ENCODE results near the gene SLC12A4.

DNA sequence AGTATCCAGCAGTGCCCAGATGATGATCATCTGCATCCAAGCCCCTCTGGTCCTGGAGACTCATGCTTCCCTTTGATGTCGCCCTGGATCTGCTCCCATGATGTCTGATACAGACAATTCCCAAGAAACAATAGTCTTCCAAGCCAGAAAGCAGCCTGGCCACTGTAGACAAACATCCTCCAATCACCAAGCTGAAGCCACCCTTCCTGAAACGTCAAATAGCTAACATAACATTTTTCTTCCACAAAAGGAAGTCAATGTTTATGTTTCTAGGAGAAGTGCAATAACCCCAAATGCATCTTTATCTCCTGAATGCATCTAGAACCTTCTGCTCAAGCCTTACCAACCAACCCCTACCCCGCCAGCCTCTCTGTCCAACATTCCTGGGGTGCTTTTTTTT lies 32.0 kb upstream of the SLC12A4 start:
- TF ChIP-seq EZH2 (IDR thresholded peaks at IDR 0.05; ENCODE audit: low read depth, unreplicated experiment) (no peak), CTCF (conservative IDR thresholded peaks at IDR 0.05; ENCODE audit: low read depth in 2 of 2) (no peak), EZH2phosphoT487 (IDR thresholded peaks at IDR 0.05; ENCODE audit: unreplicated experiment) (no peak), JUNB (IDR thresholded peaks at IDR 0.05; ENCODE audit: unreplicated experiment) (no peak), POLR2AphosphoS5 (IDR thresholded peaks at IDR 0.05; ENCODE audit: low read depth) (no peak), REST (IDR thresholded peaks at IDR 0.05; ENCODE audit: unreplicated experiment) (no peak), NANOG (IDR thresholded peaks at IDR 0.05; ENCODE audit: borderline replicate concordance) (no peak), ZNF114 (CRISPR knock-in tag; IDR thresholded peaks at IDR 0.05) (no peak), CREB1 (CRISPR knock-in tag; IDR thresholded peaks at IDR 0.05; ENCODE audit: low read depth) (no peak), ZNF331 (CRISPR knock-in tag; IDR thresholded peaks at IDR 0.05; ENCODE audit: low read depth) (no peak)
- TF ChIP-seq, protein P1, sequence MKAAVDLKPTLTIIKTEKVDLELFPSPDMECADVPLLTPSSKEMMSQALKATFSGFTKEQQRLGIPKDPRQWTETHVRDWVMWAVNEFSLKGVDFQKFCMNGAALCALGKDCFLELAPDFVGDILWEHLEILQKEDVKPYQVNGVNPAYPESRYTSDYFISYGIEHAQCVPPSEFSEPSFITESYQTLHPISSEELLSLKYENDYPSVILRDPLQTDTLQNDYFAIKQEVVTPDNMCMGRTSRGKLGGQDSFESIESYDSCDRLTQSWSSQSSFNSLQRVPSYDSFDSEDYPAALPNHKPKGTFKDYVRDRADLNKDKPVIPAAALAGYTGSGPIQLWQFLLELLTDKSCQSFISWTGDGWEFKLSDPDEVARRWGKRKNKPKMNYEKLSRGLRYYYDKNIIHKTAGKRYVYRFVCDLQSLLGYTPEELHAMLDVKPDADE (IDR thresholded peaks at IDR 0.05): no peak
- TF ChIP-seq, protein P2, sequence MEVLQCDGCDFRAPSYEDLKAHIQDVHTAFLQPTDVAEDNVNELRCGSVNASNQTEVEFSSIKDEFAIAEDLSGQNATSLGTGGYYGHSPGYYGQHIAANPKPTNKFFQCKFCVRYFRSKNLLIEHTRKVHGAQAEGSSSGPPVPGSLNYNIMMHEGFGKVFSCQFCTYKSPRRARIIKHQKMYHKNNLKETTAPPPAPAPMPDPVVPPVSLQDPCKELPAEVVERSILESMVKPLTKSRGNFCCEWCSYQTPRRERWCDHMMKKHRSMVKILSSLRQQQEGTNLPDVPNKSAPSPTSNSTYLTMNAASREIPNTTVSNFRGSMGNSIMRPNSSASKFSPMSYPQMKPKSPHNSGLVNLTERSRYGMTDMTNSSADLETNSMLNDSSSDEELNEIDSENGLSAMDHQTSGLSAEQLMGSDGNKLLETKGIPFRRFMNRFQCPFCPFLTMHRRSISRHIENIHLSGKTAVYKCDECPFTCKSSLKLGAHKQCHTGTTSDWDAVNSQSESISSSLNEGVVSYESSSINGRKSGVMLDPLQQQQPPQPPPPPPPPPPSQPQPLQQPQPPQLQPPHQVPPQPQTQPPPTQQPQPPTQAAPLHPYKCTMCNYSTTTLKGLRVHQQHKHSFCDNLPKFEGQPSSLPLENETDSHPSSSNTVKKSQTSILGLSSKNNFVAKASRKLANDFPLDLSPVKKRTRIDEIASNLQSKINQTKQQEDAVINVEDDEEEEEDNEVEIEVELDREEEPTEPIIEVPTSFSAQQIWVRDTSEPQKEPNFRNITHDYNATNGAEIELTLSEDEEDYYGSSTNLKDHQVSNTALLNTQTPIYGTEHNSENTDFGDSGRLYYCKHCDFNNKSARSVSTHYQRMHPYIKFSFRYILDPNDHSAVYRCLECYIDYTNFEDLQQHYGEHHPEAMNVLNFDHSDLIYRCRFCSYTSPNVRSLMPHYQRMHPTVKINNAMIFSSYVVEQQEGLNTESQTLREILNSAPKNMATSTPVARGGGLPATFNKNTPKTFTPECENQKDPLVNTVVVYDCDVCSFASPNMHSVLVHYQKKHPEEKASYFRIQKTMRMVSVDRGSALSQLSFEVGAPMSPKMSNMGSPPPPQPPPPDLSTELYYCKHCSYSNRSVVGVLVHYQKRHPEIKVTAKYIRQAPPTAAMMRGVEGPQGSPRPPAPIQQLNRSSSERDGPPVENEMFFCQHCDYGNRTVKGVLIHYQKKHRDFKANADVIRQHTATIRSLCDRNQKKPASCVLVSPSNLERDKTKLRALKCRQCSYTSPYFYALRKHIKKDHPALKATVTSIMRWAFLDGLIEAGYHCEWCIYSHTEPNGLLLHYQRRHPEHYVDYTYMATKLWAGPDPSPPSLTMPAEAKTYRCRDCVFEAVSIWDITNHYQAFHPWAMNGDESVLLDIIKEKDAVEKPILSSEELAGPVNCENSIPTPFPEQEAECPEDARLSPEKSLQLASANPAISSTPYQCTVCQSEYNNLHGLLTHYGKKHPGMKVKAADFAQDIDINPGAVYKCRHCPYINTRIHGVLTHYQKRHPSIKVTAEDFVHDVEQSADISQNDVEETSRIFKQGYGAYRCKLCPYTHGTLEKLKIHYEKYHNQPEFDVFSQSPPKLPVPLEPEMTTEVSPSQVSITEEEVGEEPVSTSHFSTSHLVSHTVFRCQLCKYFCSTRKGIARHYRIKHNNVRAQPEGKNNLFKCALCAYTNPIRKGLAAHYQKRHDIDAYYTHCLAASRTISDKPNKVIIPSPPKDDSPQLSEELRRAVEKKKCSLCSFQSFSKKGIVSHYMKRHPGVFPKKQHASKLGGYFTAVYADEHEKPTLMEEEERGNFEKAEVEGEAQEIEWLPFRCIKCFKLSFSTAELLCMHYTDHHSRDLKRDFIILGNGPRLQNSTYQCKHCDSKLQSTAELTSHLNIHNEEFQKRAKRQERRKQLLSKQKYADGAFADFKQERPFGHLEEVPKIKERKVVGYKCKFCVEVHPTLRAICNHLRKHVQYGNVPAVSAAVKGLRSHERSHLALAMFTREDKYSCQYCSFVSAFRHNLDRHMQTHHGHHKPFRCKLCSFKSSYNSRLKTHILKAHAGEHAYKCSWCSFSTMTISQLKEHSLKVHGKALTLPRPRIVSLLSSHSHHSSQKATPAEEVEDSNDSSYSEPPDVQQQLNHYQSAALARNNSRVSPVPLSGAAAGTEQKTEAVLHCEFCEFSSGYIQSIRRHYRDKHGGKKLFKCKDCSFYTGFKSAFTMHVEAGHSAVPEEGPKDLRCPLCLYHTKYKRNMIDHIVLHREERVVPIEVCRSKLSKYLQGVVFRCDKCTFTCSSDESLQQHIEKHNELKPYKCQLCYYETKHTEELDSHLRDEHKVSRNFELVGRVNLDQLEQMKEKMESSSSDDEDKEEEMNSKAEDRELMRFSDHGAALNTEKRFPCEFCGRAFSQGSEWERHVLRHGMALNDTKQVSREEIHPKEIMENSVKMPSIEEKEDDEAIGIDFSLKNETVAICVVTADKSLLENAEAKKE (CRISPR knock-in tag; IDR thresholded peaks at IDR 0.05): no peak
